Fibroblast of pulmonary artery (primary cell): ENCODE data around the gene CASZ1.

ENCODE experiments used
- DNase-seq: peaks from one replicate; pipeline ENCODE4 v3.0.0-alpha.2; 2010; ENCODE audit warnings: low read depth
- H3K4me3 ChIP-seq: replicated peaks from 2 replicates; pipeline ENCODE4 v1.5.1; 2011; ENCODE audit warnings: low read depth, mild to moderate bottlenecking, control low read depth, low read length, moderate library complexity
- TF ChIP-seq, protein P1 (sequence below): IDR thresholded peaks from 2 replicates; pipeline ENCODE4 v1.5.1; 2011; ENCODE audit warnings: mild to moderate bottlenecking, control low read depth, low read length, inconsistent platforms; ENCODE audit errors: missing control alignments

Gene CASZ1

DNA sequence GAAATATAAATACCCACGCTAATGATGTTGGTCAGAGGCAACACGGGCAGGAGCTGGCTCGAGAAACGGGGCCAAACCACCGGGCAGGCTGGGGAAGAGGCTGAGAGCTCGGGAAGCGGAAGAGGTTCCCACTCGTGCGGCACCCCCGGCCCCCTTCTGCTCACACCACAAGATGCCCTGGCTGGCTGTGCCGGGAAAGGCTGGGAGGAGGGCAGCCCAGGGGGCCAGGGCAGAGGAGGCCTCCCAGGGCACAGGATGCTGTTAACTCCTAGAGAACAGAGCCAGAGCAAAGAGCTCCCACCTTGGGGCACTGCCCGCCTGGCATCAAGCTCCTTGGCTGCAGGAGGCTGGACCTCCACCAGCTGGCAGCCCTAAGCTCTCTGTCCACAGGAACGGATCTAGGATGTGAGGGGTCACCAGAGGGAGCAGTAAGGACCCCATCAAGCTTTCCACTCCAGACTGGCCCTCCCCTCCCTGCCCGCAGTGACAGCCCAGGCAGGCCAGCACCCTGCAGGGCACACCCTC lies 44.8 kb downstream of the CASZ1 start:
- TF ChIP-seq, protein P1, sequence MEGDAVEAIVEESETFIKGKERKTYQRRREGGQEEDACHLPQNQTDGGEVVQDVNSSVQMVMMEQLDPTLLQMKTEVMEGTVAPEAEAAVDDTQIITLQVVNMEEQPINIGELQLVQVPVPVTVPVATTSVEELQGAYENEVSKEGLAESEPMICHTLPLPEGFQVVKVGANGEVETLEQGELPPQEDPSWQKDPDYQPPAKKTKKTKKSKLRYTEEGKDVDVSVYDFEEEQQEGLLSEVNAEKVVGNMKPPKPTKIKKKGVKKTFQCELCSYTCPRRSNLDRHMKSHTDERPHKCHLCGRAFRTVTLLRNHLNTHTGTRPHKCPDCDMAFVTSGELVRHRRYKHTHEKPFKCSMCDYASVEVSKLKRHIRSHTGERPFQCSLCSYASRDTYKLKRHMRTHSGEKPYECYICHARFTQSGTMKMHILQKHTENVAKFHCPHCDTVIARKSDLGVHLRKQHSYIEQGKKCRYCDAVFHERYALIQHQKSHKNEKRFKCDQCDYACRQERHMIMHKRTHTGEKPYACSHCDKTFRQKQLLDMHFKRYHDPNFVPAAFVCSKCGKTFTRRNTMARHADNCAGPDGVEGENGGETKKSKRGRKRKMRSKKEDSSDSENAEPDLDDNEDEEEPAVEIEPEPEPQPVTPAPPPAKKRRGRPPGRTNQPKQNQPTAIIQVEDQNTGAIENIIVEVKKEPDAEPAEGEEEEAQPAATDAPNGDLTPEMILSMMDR = no peak
- no peak overlapping the region for H3K4me3 ChIP-seq
- no peak for DNase-seq

DNA sequence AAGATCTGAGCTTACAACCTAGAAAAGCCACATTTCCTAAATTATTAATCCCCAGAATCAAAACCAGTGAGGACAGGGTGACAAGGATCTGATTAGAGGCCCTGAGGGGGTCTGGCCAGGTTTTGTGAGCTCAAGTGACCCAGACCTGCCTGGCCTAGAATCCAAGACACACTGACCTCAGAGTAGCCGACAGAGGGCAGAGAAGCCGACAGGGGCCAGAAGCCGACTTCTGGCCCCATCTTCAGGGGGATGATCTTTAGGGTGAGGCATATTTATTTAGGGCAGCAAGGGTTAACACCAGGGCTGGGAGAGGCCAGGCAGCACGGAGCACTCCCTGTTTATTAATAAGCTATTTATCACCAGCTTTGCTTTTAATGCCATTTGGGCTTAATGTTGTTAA lies 45.3 kb downstream of the CASZ1 start:
- TF ChIP-seq, protein P1 = no peak
- no peak overlapping the region for H3K4me3 ChIP-seq
- no peak for DNase-seq

DNA sequence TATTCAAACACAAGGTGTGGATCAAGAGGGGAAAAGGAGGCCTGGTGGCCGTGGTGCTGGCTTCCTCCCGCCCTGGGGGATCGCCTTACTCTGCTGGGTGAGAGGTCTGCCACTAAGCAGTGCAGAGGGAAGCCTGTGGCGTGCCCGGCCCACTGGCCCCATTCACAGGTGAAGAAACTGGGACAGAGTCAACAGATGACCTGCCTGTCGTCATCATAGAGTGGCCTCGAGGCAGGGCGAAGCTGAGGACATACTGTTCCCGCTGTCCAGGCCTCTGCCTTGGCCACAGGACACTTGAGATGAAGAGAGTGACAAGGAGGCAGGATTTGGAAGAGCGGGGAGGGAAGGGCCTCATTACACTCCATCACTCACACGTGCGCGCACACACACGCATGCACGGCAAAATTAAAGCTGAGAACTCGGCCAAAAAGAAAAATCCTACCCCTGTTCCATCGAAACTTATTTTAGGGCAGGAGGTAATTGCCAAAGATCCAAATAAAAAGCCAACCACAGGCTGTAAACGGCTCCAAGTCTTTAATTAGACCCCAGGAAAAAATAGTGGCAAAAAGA lies 50.5 kb downstream of the CASZ1 start:
- TF ChIP-seq, protein P1 = no peak
- H3K4me3 ChIP-seq = no peak overlapping the region

DNA sequence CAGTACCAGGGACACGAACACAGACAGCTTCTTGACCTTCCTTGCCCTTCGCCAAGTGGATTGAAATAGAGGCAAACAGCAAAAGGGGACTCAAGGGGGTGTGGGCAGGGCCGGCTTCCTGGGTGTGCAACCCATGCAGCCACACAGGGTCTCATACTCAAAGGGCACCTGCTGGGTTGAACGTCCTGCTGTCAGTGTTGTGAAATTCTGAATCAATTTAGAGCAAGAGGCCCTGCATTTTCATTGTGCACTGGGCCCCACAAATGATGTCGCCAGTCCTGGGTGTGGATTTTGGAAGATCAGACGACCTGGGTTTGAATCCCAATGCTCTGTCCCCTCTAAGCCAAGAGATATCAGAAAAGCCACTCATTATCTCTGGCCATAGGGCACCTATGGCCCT lies 51.1 kb downstream of the CASZ1 start:
- no peak for DNase-seq
- TF ChIP-seq, protein P1 = no peak

More for the DNA sequence above, 50.5 kb downstream of the CASZ1 start:
- no peak for DNase-seq

DNA sequence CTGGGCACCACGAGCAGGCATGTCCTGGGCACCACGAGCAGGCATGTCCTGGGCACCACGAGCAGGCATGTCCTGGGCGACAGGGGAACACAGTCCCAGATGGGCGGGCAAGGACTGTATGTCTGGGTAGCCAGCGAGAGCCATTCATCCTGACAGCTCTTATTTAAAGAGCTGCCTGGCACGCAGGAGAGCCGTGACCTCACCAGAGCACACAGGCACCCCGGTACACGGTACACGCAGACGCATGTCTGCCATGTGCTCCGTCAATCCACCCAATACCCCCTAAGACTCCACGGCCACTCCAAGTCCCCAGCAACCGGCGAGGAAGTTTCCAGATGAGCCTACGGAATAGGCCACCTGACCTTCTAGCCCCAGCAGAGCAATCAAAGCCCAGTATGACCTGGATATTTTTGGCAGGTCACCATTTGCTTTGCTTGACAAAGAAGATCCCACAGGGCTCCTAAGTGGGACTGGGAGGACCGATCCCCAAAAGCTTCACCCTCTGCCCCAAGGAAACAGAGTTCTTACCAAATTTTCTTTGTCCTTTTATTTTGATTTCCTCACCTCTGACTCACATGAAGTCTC lies 51.7 kb downstream of the CASZ1 start:
- DNase-seq = no peak

More for the DNA sequence above, 51.1 kb downstream of the CASZ1 start:
- no peak overlapping the region for H3K4me3 ChIP-seq

DNA sequence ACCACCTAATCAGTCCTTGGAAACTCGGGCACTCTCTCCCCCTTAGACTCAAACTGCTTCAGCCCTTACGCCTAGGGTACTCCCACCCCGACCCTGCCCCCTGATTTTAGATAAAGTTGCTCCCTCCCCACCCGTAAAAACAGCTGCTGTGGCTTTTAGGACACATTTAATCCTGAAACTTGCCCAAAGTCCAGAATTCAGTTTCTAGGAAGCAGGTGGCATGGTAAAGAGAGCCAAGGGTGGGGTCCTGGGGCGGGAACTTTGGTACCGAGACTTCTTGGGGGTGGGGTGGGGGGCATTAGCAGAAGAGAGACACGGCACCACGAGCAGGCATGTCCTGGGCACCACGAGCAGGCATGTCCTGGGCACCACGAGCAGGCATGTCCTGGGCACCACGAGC lies 52.4 kb downstream of the CASZ1 start:
- TF ChIP-seq, protein P1 = no peak
- no peak overlapping the region for H3K4me3 ChIP-seq
- DNase-seq = no peak

More for the DNA sequence above, 51.7 kb downstream of the CASZ1 start:
- TF ChIP-seq, protein P1 = no peak
- H3K4me3 ChIP-seq = no peak overlapping the region

DNA sequence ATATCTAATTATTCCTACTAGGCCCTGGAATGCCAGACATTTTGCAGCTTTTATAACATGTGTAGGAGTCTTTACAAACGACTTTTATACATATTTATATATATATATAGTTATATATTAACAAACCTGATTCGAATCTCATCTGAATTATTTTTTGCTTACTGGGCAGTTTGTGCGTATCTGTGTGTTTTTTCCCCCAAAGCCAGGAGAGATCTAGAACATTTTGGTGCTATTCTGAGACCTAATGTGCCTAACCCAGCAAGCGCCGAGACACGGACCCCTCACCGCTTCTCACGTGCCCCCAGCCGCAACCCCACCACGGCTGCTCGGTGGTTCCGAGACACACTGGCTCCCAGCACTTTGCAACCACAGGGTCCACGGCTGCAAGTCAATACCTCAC lies 54.8 kb downstream of the CASZ1 start:
- TF ChIP-seq, protein P1 = no peak
- H3K4me3 ChIP-seq = no peak overlapping the region
- DNase-seq = no peak
